BLaER1 (cell line): ENCODE results near the gene DSN1.

Source experiments
- H3K27ac ChIP-seq: shearing (Covaris generic); formaldehyde crosslinking; 2 replicates; pipeline ENCODE4 v1.8.1; 2022
- H3K27me3 ChIP-seq: shearing (Covaris generic); formaldehyde crosslinking; 2 replicates; pipeline ENCODE4 v1.8.1; 2022
- H3K36me3 ChIP-seq: shearing (Covaris generic); formaldehyde crosslinking; 2 replicates; pipeline ENCODE4 v1.8.1; 2022
- H3K4me1 ChIP-seq: shearing (Covaris generic); formaldehyde crosslinking; 2 replicates; pipeline ENCODE4 v1.8.1; 2022
- H3K4me2 ChIP-seq: shearing (Covaris generic); formaldehyde crosslinking; 2 replicates; pipeline ENCODE4 v1.8.1; 2022
- H3K4me3 ChIP-seq: shearing (Covaris generic); formaldehyde crosslinking; 2 replicates; pipeline ENCODE4 v1.8.1; 2022
- H3K9ac ChIP-seq: shearing (Covaris generic); formaldehyde crosslinking; 2 replicates; pipeline ENCODE4 v1.8.1; 2022
- H3K9me3 ChIP-seq: shearing (Covaris generic); formaldehyde crosslinking; 2 replicates; pipeline ENCODE4 v1.8.1; 2022
- H4K20me1 ChIP-seq: shearing (Covaris generic); formaldehyde crosslinking; 2 replicates; pipeline ENCODE4 v1.8.1; 2022
- Cebpa-rat ChIP-seq: shearing (Covaris generic); IDR thresholded peaks from 2 replicates; pipeline ENCODE4 v1.8.1; 2022

DSN1 gene

GRCh38 chr20:36784900-36785299, 11.3 kb upstream of the DSN1 start:
- Histone ChIP-seq H4K20me1 (peaks cover 82% of the 10 kb centered on the region), H3K27me3 (no peaks in the 10 kb centered on the region), H3K4me2 (no peak overlapping the region), H3K4me3 (no peak overlapping the region), H3K9ac (no peak overlapping the region), H3K4me1 (no peaks in the 10 kb centered on the region), H3K36me3 (peaks cover 95% of the 10 kb centered on the region), H3K9me3 (no peaks in the 10 kb centered on the region), H3K27ac (no peak overlapping the region)
- TF ChIP-seq Cebpa-rat, result no peak

GRCh38 chr20:36784116-36784515, 10.6 kb upstream of the DSN1 start:
- H4K20me1 ChIP-seq, result peaks cover 75% of the 10 kb centered on the region
- H3K9ac ChIP-seq, result no peak overlapping the region
- TF ChIP-seq Cebpa-rat, result no peak
- H3K4me2 ChIP-seq, result no peak overlapping the region
- no peak overlapping the region for H3K27ac ChIP-seq
- no peak overlapping the region for H3K4me3 ChIP-seq
- no peaks in the 10 kb centered on the region for H3K9me3 ChIP-seq
- H3K27me3 ChIP-seq, result no peaks in the 10 kb centered on the region
- H3K4me1 ChIP-seq, result 0 out of 2 replicates have a peak, but pooled peaks cover under 1% of the 10 kb centered on the region
- peaks cover 93% of the 10 kb centered on the region for H3K36me3 ChIP-seq

DNA sequence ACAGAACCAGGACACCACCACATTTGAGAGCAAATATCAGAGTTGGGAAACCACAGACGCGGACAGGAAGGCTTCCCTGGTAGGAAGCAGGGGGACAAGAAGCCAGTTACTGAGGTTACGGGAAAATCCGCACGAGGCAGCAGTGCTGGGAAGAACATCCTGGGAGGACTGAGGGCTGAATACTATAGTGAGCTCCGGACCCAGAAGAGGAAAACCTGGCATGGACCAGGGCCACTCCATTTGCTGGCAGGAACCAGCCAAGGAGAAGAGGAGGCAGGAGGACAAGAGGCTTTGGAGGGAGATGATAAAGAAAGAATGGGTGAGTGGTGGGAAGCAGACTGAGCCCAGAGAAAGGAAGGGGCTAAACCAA, 6.1 kb upstream of the DSN1 start:
- H3K9me3 ChIP-seq, result no peaks in the 10 kb centered on the region
- no peaks in the 10 kb centered on the region for H3K27me3 ChIP-seq
- peaks cover 48% of the 10 kb centered on the region for H3K36me3 ChIP-seq
- no peak overlapping the region for H3K9ac ChIP-seq
- no peak overlapping the region for H3K27ac ChIP-seq
- peaks cover 38% of the 10 kb centered on the region for H4K20me1 ChIP-seq
- no peak overlapping the region for H3K4me2 ChIP-seq
- H3K4me3 ChIP-seq, result no peak overlapping the region
- no peak for TF ChIP-seq Cebpa-rat
- peaks cover 29% of the 10 kb centered on the region for H3K4me1 ChIP-seq

DNA sequence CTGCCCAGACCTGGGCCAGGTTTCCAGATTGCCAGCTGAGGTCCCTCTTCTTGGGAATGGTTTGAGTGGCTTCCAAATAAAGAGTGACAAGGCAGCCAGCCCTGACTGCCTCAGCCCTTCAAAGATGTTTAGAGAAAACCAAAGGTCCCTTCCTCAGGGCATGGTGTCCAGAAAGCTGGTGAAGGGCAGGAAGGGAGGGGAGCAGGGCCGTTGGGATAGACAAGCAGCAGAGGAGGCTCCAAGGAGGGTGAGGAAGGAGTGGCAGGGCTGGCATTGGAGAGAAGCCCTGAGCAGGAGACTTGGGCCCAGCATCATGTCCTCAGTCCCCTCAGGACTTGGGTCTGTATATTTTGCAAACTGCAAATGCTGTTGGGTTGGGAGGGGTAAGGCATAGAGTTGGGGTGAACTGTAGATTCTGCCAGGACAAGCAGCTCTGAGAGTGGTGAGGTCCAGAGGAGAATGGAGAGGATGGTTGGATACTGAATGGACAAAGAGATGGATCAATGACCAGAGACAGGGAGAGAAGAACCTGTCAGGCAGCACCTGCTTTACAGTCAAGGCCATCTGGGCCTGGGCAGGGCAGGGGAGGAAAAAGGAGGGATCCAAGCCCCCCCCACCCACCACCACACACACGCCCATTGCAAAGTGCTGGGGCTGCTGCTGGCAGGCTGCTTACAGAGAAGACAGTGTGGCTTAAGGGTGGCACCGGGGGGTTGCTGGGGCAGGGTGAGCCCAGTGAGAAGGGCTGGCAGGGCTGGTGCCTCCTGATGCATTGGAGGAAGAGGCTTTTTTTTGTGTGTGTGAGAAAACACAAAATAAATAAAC, 5.5 kb upstream of the DSN1 start:
- no peaks in the 10 kb centered on the region for H3K9me3 ChIP-seq
- peaks cover 35% of the 10 kb centered on the region for H3K4me1 ChIP-seq
- H3K27me3 ChIP-seq, result no peaks in the 10 kb centered on the region
- H4K20me1 ChIP-seq, result peaks cover 32% of the 10 kb centered on the region; the same call in 1 of the 2 replicates
- H3K4me3 ChIP-seq, result no peak overlapping the region
- H3K4me2 ChIP-seq, result peak overlapping the region; percentile 2; the same call in 1 of the 2 replicates
- H3K36me3 ChIP-seq, result peaks cover 42% of the 10 kb centered on the region
- no peak overlapping the region for H3K9ac ChIP-seq
- no peak overlapping the region for H3K27ac ChIP-seq
- no peak for TF ChIP-seq Cebpa-rat

- Histone ChIP-seq H3K4me3 (no peak overlapping the region), H3K27me3 (no peaks in the 10 kb centered on the region), H4K20me1 (peaks cover 17% of the 10 kb centered on the region; the same call in 1 of the 2 replicates), H3K4me2 (peak overlapping the region; percentile 52), H3K9me3 (no peaks in the 10 kb centered on the region), H3K27ac (peak overlapping the region; percentile 35; the same call in 1 of the 2 replicates), H3K36me3 (peaks cover 28% of the 10 kb centered on the region), H3K4me1 (peaks cover 41% of the 10 kb centered on the region), H3K9ac (peak overlapping the region; percentile 42; the same call in 1 of the 2 replicates)
- TF ChIP-seq Cebpa-rat, result no peak
Observed at GRCh38 chr20:36777576-36777975, 4.0 kb upstream of the DSN1 start.

DNA sequence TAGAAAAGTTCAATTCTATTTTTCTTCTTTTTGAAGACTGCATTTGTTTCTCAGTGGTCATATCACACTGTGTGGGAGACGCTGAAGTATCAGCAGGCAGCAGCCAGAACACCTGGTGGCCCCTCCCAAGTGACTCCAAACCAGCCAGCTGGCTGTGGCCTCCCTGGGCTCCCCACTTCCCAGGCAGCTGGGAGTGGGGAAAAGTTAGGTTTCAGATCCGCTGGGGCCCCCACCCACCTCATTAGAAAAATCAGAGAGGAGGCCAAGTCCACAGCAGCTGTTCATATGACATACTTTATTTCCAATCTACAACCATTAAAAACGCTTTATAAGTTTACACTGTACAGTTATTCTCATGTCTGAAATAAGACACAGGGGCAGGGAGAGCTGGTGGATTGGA, 3.6 kb upstream of the DSN1 start:
- Histone ChIP-seq H3K4me3 (no peak overlapping the region), H3K9ac (peak overlapping the region; percentile 42; the same call in 1 of the 2 replicates), H4K20me1 (peaks cover 13% of the 10 kb centered on the region; the same call in 1 of the 2 replicates), H3K9me3 (no peaks in the 10 kb centered on the region), H3K4me2 (peak overlapping the region; percentile 52), H3K27ac (0 out of 2 replicates have a peak overlapping the region, but pooled peaks have one; percentile 35), H3K4me1 (peaks cover 45% of the 10 kb centered on the region), H3K27me3 (no peaks in the 10 kb centered on the region), H3K36me3 (peaks cover 24% of the 10 kb centered on the region)
- TF ChIP-seq Cebpa-rat, result no peak

GRCh38 chr20:36775826-36776225, 2.3 kb upstream of the DSN1 start:
- H3K27ac ChIP-seq, result no peak overlapping the region
- peaks cover 19% of the 10 kb centered on the region for H3K36me3 ChIP-seq
- H3K4me2 ChIP-seq, result no peak overlapping the region

GRCh38 chr20:36775196-36775595, 1.6 kb upstream of the DSN1 start:
- Histone ChIP-seq H3K9ac (no peak overlapping the region), H3K4me3 (no peak overlapping the region), H3K9me3 (no peaks in the 10 kb centered on the region), H4K20me1 (peaks cover 8% of the 10 kb centered on the region; the same call in 1 of the 2 replicates), H3K27me3 (no peaks in the 10 kb centered on the region), H3K4me1 (peaks cover 63% of the 10 kb centered on the region), H3K27ac (no peak overlapping the region), H3K4me2 (no peak overlapping the region), H3K36me3 (peaks cover 19% of the 10 kb centered on the region)
- no peak for TF ChIP-seq Cebpa-rat

More at GRCh38 chr20:36775826-36776225, 2.3 kb upstream of the DSN1 start:
- Histone ChIP-seq H3K4me1 (peaks cover 56% of the 10 kb centered on the region), H4K20me1 (peaks cover 8% of the 10 kb centered on the region; the same call in 1 of the 2 replicates), H3K27me3 (no peaks in the 10 kb centered on the region), H3K9me3 (no peaks in the 10 kb centered on the region), H3K4me3 (no peak overlapping the region), H3K9ac (no peak overlapping the region; the same call in 1 of the 2 replicates)
- no peak for TF ChIP-seq Cebpa-rat

DNA sequence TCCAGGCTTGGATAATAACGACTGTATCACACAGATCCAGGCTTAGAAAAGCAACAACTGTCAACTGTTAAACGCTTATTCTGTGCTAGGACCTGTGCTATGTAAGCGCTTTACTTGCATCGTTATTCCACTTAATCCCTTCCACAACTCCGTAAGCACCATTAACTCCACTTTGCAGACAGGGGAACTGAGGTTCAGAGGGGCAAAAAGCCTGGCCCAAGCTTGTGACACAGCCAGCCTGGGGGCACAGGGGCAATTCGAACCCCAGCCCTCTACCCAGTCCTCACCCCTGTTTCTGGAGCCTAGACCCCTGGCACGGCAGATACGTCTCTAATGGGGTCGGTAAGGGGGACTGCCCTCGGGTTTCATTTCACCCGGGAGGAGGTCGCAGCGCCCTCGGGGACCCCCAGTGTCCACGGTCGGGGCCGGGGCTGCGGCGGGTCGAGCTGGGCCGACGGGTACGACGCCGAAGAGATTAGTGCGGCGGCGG, 411 bp downstream of the DSN1 start:
- Histone ChIP-seq H3K4me1 (peaks cover 55% of the 10 kb centered on the region), H3K4me3 (peak overlapping the region; percentile 87), H3K36me3 (peaks cover 27% of the 10 kb centered on the region), H3K9me3 (no peaks in the 10 kb centered on the region), H4K20me1 (peaks cover 8% of the 10 kb centered on the region; the same call in 1 of the 2 replicates), H3K4me2 (peak overlapping the region; percentile 99), H3K9ac (peak overlapping the region; percentile 96), H3K27ac (peak overlapping the region; percentile 87), H3K27me3 (no peaks in the 10 kb centered on the region)
- TF ChIP-seq Cebpa-rat, result no peak

DNA sequence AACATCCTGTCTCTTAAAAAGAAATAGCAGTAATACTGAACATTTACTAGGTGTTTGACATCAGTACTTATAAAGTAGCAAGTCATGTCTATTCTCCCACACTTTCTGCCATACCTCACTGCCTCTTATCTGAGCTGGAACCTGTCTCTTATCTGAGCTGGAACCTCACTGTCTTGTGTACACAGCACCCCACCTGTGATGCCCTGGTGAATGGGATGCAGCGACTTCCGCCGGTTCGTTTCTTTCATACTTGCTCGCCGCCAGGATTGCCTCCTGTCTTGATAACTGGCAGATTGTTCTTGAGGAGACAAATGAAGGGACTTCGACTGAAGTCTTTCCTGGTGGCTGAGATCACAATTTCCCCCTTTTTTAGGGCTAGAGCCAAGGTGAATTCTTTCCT, 2.9 kb downstream of the DSN1 start:
- Histone ChIP-seq H3K9me3 (no peaks in the 10 kb centered on the region), H3K36me3 (peaks cover 50% of the 10 kb centered on the region), H3K27me3 (no peaks in the 10 kb centered on the region), H4K20me1 (no peaks in the 10 kb centered on the region), H3K27ac (no peak overlapping the region), H3K9ac (peak overlapping the region; percentile 55; the same call in 1 of the 2 replicates), H3K4me3 (no peak overlapping the region), H3K4me1 (peaks cover 39% of the 10 kb centered on the region), H3K4me2 (no peak overlapping the region)
- TF ChIP-seq Cebpa-rat, result no peak
